ENCODE data around the gene TTLL12. TPM values are rescaled to one million over a fixed set of nuclear protein-coding genes. Genes with fewer than 3 reads are reported as not detected.

Gene TTLL12
- total RNA-seq, 2 experiments from 2014 or later: 30.4 to 30.6 TPM

GRCh38 chr22:43201486-43202219 lies 14.7 kb upstream of the TTLL12 start:
- H3K27ac Mint-ChIP-seq: no peak overlapping the region
- H3K36me3 Mint-ChIP-seq: no peaks in the 10 kb centered on the region
- POLR2A ChIA-PET: interaction anchor here (1.0 kb wide), 1 partner anchor 14 kb away, joined by 5 read pairs; no protein-coding TSS in a partner anchor

GRCh38 chr22:43200555-43200954 lies 13.6 kb upstream of the TTLL12 start:
- H3K27me3 Mint-ChIP-seq: peaks cover 3% of the 10 kb centered on the region
- POLR2A ChIA-PET: no interaction called here
- no peaks in the 10 kb centered on the region for H3K4me1 Mint-ChIP-seq
- ATAC-seq (ENCODE audit: low read depth) (no peak), DNase-seq (no peak)
- no peaks in the 10 kb centered on the region for H3K36me3 Mint-ChIP-seq
- no peak overlapping the region for H3K27ac Mint-ChIP-seq
- no peaks in the 10 kb centered on the region for H3K9me3 Mint-ChIP-seq
- H3K4me3 Mint-ChIP-seq: no peak overlapping the region

More at GRCh38 chr22:43201486-43202219, 14.7 kb upstream of the TTLL12 start:
- no peaks in the 10 kb centered on the region for H3K27me3 Mint-ChIP-seq
- no peaks in the 10 kb centered on the region for H3K9me3 Mint-ChIP-seq
- H3K4me1 Mint-ChIP-seq: peaks cover 4% of the 10 kb centered on the region
- ATAC-seq (ENCODE audit: low read depth): no peak
- no peak overlapping the region for H3K4me3 Mint-ChIP-seq
- no peak for DNase-seq

- no peaks in the 10 kb centered on the region for H3K9me3 Mint-ChIP-seq
- POLR2A ChIA-PET: no interaction called here
- H3K27ac Mint-ChIP-seq: no peak overlapping the region
- DNase-seq (no peak), ATAC-seq (ENCODE audit: low read depth) (no peak)
- H3K4me1 Mint-ChIP-seq: no peaks in the 10 kb centered on the region
- H3K27me3 Mint-ChIP-seq: peaks cover 3% of the 10 kb centered on the region
- H3K4me3 Mint-ChIP-seq: no peak overlapping the region
- H3K36me3 Mint-ChIP-seq: no peaks in the 10 kb centered on the region
Observed at GRCh38 chr22:43200031-43200430, 13.1 kb upstream of the TTLL12 start.

GRCh38 chr22:43199541-43199940 lies 12.6 kb upstream of the TTLL12 start:
- no peak for DNase-seq
- POLR2A ChIA-PET: no interaction called here
- Mint-ChIP-seq H3K4me1 (no peaks in the 10 kb centered on the region), H3K36me3 (no peaks in the 10 kb centered on the region), H3K27ac (no peak overlapping the region), H3K27me3 (peaks cover 3% of the 10 kb centered on the region), H3K4me3 (no peak overlapping the region), H3K9me3 (no peaks in the 10 kb centered on the region)
- no peak for ATAC-seq (ENCODE audit: low read depth)

GRCh38 chr22:43198936-43199335 lies 12.0 kb upstream of the TTLL12 start:
- no peak overlapping the region for H3K4me3 Mint-ChIP-seq
- no peaks in the 10 kb centered on the region for H3K4me1 Mint-ChIP-seq
- no peak overlapping the region for H3K27ac Mint-ChIP-seq
- DNase-seq (no peak), ATAC-seq (ENCODE audit: low read depth) (no peak)
- POLR2A ChIA-PET: no interaction called here
- no peaks in the 10 kb centered on the region for H3K36me3 Mint-ChIP-seq
- H3K9me3 Mint-ChIP-seq: no peaks in the 10 kb centered on the region
- peaks cover 3% of the 10 kb centered on the region for H3K27me3 Mint-ChIP-seq

- POLR2A ChIA-PET: no interaction called here
- no peak overlapping the region for H3K27ac Mint-ChIP-seq
- H3K4me3 Mint-ChIP-seq: no peak overlapping the region
Observed at GRCh38 chr22:43198126-43198525, 11.2 kb upstream of the TTLL12 start.

GRCh38 chr22:43197271-43197941 lies 10.5 kb upstream of the TTLL12 start:
- DNase-seq (no peak), ATAC-seq (ENCODE audit: low read depth) (no peak)
- H3K36me3 Mint-ChIP-seq: no peaks in the 10 kb centered on the region
- H3K27ac Mint-ChIP-seq: no peak overlapping the region
- no peaks in the 10 kb centered on the region for H3K4me1 Mint-ChIP-seq
- no peak overlapping the region for H3K4me3 Mint-ChIP-seq
- H3K9me3 Mint-ChIP-seq: no peaks in the 10 kb centered on the region
- POLR2A ChIA-PET: no interaction called here
- H3K27me3 Mint-ChIP-seq: peaks cover 3% of the 10 kb centered on the region

More at GRCh38 chr22:43198126-43198525, 11.2 kb upstream of the TTLL12 start:
- DNase-seq: no peak
- Mint-ChIP-seq H3K36me3 (no peaks in the 10 kb centered on the region), H3K9me3 (no peaks in the 10 kb centered on the region), H3K27me3 (peaks cover 3% of the 10 kb centered on the region), H3K4me1 (no peaks in the 10 kb centered on the region)
- ATAC-seq (ENCODE audit: low read depth): no peak

- POLR2A ChIA-PET: no interaction called here
- H3K27ac Mint-ChIP-seq: no peak overlapping the region
- H3K4me3 Mint-ChIP-seq: no peak overlapping the region
- H3K27me3 Mint-ChIP-seq: peaks cover 10% of the 10 kb centered on the region
- H3K9me3 Mint-ChIP-seq: peaks cover 2% of the 10 kb centered on the region
- ATAC-seq (ENCODE audit: low read depth) (no peak), DNase-seq (no peak)
- H3K4me1 Mint-ChIP-seq: peaks cover 5% of the 10 kb centered on the region
- no peaks in the 10 kb centered on the region for H3K36me3 Mint-ChIP-seq
Observed at GRCh38 chr22:43191831-43192230, 4.9 kb upstream of the TTLL12 start.

- H3K27ac Mint-ChIP-seq: peak overlapping the region; percentile 26
- ATAC-seq (ENCODE audit: low read depth) (no peak), DNase-seq (no peak)
- H3K9me3 Mint-ChIP-seq: peaks cover 2% of the 10 kb centered on the region
- peaks cover 2% of the 10 kb centered on the region for H3K36me3 Mint-ChIP-seq
- POLR2A ChIA-PET: no interaction called here
- H3K4me3 Mint-ChIP-seq: peak overlapping the region; percentile 9
- peaks cover 13% of the 10 kb centered on the region for H3K4me1 Mint-ChIP-seq
- peaks cover 8% of the 10 kb centered on the region for H3K27me3 Mint-ChIP-seq
Observed at GRCh38 chr22:43188829-43189545, 2.1 kb upstream of the TTLL12 start.

- POLR2A ChIA-PET: interaction anchor here (0.5 to 2.1 kb wide), 13 partner anchors 14 to 323 kb away, joined by 3 to 11 read pairs (median 4); partner anchors contain the start of gene MCAT
- ATAC-seq (ENCODE audit: low read depth) (peak; percentile 95), DNase-seq (peak; percentile 98)
- Mint-ChIP-seq H3K36me3 (peaks cover 2% of the 10 kb centered on the region), H3K4me1 (peaks cover 18% of the 10 kb centered on the region), H3K27ac (peak overlapping the region; percentile 94), H3K4me3 (peak overlapping the region; percentile 84), H3K27me3 (peaks cover 8% of the 10 kb centered on the region), H3K9me3 (peaks cover 2% of the 10 kb centered on the region)
Observed at GRCh38 chr22:43187171-43188099, 501 bp upstream of the TTLL12 start.

GRCh38 chr22:43185860-43186261 lies 1.1 kb downstream of the TTLL12 start:
- Mint-ChIP-seq H3K36me3 (peaks cover 2% of the 10 kb centered on the region), H3K27ac (no peak overlapping the region), H3K9me3 (peaks cover 2% of the 10 kb centered on the region), H3K27me3 (no peaks in the 10 kb centered on the region), H3K4me1 (peaks cover 18% of the 10 kb centered on the region), H3K4me3 (peak overlapping the region; percentile 80)
- no peak for DNase-seq
- POLR2A ChIA-PET: interaction anchor here (0.8 kb wide), 1 partner anchor 171 kb away, joined by 3 read pairs; the partner anchor contains the start of gene PACSIN2
- ATAC-seq (ENCODE audit: low read depth): no peak

- H3K4me3 Mint-ChIP-seq: no peak overlapping the region
- H3K9me3 Mint-ChIP-seq: no peaks in the 10 kb centered on the region
- peaks cover 18% of the 10 kb centered on the region for H3K4me1 Mint-ChIP-seq
- POLR2A ChIA-PET: no interaction called here
- no peaks in the 10 kb centered on the region for H3K27me3 Mint-ChIP-seq
- DNase-seq (no peak), ATAC-seq (ENCODE audit: low read depth) (no peak)
- peaks cover 12% of the 10 kb centered on the region for H3K36me3 Mint-ChIP-seq
- no peak overlapping the region for H3K27ac Mint-ChIP-seq
Observed at GRCh38 chr22:43183496-43184277, 3.2 kb downstream of the TTLL12 start.
